Measurements from ENCODE around the gene ATF5.

Gene ATF5

GRCh38 chr19:49950590-49950948 is 21.6 kb downstream of the ATF5 start:
- TF ChIP-seq CTCF (IDR thresholded peaks at IDR 0.05; ENCODE audit: insufficient read depth, low read length, missing control alignments) = no peak
- POLR2A ChIA-PET = no interaction called here
- no peak for DNase-seq (ENCODE audit: low read depth, low spot score)
- no peak overlapping the region for H3K4me3 ChIP-seq (ENCODE audit: low read depth, low read length)
- CTCF ChIA-PET = interaction anchor here (3.5 kb wide), 1 partner anchor 12 kb away, joined by 32 read pairs; no protein-coding TSS in a partner anchor

DNA sequence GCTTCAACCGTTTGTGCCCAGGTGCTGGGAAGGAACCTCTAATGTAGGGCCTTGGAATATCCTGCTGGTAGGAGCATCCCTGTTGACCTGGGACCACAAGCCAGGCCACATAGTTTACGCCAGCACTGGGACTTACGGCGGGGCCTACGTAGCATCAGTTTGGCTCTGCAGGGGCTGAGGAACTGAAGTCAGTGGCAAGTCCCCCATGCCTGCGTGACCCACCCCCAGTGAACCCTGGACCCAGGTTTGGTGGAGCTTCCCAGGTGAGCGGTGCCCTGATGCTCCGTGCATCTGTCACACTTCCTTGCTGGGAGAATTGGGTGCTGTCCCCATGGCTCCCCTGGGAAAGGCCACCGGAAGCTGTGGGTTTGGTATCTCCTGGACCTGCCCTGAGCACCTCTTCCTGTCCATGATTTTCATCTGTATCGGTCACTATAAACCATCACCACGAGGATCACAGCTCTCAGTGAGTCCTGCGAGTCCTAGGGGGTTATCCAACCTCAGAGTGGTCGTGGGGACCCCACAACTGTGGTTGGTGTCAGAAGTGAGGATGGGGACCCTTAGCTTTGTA is 22.0 kb downstream of the ATF5 start:
- CTCF ChIA-PET = interaction anchor here (3.5 to 4.2 kb wide), 2 partner anchors 13 kb away, joined by 22 to 32 read pairs; no protein-coding TSS in a partner anchor
- POLR2A ChIA-PET = no interaction called here
- no peak for TF ChIP-seq CTCF (IDR thresholded peaks at IDR 0.05; ENCODE audit: insufficient read depth, low read length, missing control alignments)
- no peak for DNase-seq (ENCODE audit: low read depth, low spot score)
- no peak overlapping the region for H3K4me3 ChIP-seq (ENCODE audit: low read depth, low read length)

GRCh38 chr19:49951806-49952478 is 22.9 kb downstream of the ATF5 start:
- DNase-seq (ENCODE audit: low read depth, low spot score) = no peak
- POLR2A ChIA-PET = no interaction called here
- no peak for TF ChIP-seq CTCF (IDR thresholded peaks at IDR 0.05; ENCODE audit: insufficient read depth, low read length, missing control alignments)
- CTCF ChIA-PET = interaction anchor here (4.2 kb wide), 1 partner anchor 14 kb away, joined by 22 read pairs; no protein-coding TSS in a partner anchor
- no peak overlapping the region for H3K4me3 ChIP-seq (ENCODE audit: low read depth, low read length)

- no peak overlapping the region for H3K4me3 ChIP-seq (ENCODE audit: low read depth, low read length)
- no peak for DNase-seq (ENCODE audit: low read depth, low spot score)
- POLR2A ChIA-PET = no interaction called here
- CTCF ChIA-PET = interaction anchor here (4.2 kb wide), 1 partner anchor 14 kb away, joined by 22 read pairs; no protein-coding TSS in a partner anchor
- TF ChIP-seq CTCF (IDR thresholded peaks at IDR 0.05; ENCODE audit: insufficient read depth, low read length, missing control alignments) = no peak
Observed at GRCh38 chr19:49952479-49952836, 23.5 kb downstream of the ATF5 start.

DNA sequence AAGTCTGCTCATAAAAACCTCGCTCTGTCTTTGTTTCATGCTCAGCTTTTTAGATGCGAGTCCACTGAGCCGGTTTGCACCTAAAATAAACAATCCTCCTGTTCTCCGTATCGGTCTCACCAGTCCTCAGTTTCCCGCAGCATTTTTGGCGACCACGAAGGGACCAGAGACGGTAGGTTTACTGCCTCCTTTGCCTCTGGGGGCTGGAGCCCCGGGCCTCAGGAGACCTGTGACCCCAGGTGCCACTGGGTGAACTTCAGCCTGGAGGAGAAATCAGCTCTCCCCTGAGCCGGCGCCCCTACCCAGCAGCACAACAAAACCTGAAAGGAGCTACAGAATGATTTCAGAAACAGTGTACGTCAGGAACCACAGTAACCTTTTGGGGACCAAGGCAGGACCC is 23.9 kb downstream of the ATF5 start:
- TF ChIP-seq CTCF (IDR thresholded peaks at IDR 0.05; ENCODE audit: insufficient read depth, low read length, missing control alignments) = no peak
- DNase-seq (ENCODE audit: low read depth, low spot score) = no peak
- no peak overlapping the region for H3K4me3 ChIP-seq (ENCODE audit: low read depth, low read length)
- POLR2A ChIA-PET = no interaction called here
- CTCF ChIA-PET = interaction anchor here (1.2 to 4.2 kb wide), 3 partner anchors 15 to 33 kb away, joined by 3 to 22 read pairs (median 3); no protein-coding TSS in a partner anchor

GRCh38 chr19:49953416-49953815 is 24.4 kb downstream of the ATF5 start:
- no peak for TF ChIP-seq CTCF (IDR thresholded peaks at IDR 0.05; ENCODE audit: insufficient read depth, low read length, missing control alignments)
- ChIA-PET POLR2A (no interaction called here), CTCF (interaction anchor here (1.1 to 4.2 kb wide), 5 partner anchors 10 to 183 kb away, joined by 3 to 22 read pairs (median 3); no protein-coding TSS in a partner anchor)
- H3K4me3 ChIP-seq (ENCODE audit: low read depth, low read length) = no peak overlapping the region
- DNase-seq (ENCODE audit: low read depth, low spot score) = no peak

Data from AG04449 (cell line).